ENCODE measurements around the gene VEGFD.

VEGFD gene, protein sequence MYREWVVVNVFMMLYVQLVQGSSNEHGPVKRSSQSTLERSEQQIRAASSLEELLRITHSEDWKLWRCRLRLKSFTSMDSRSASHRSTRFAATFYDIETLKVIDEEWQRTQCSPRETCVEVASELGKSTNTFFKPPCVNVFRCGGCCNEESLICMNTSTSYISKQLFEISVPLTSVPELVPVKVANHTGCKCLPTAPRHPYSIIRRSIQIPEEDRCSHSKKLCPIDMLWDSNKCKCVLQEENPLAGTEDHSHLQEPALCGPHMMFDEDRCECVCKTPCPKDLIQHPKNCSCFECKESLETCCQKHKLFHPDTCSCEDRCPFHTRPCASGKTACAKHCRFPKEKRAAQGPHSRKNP

DNA sequence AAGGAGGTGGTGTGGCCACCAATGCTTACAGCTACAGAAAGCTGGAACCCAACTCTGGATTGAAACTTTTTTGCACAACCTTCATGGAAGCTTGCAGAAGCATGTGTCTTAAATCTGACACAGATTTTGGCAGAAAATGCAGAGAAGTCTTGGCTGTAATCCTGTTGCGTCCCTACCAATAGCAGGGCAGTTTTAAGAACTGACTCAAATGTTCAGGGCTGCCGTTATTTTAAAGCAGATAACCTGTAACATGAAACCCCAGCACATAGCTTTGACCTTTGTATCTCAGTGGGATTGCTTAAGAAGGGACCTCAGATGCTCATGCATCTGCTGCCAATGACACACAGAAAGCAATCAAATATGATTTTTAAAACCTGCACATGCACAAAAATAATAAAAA lies at the start of gene VEGFD:
Gene VEGFD, minus strand, starts transcription at position 110 of the 400 bp plus-strand sequence. CDS start 467 bp downstream, outside the sequence.
- no peak for DNase-seq

DNA sequence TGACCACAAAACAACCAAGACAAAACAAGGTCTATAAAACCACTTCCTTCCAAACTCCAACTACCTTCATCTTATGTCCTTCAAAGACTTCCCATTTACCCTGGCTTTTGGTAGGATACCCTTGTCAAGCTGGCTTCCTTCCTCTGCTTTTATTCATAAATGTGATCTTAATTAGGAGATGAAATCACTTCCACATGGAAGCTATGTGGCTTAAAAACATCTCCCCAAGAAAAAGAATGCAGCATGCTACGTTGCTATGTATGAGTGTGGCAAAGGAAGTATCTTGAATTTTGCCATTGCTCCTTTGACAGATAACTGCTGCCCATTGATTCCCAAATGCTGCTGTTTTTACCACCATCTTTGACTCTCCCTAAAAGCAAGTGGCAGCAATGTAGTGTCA lies 46.4 kb upstream of the VEGFD start:
- DNase-seq = no peak

DNA sequence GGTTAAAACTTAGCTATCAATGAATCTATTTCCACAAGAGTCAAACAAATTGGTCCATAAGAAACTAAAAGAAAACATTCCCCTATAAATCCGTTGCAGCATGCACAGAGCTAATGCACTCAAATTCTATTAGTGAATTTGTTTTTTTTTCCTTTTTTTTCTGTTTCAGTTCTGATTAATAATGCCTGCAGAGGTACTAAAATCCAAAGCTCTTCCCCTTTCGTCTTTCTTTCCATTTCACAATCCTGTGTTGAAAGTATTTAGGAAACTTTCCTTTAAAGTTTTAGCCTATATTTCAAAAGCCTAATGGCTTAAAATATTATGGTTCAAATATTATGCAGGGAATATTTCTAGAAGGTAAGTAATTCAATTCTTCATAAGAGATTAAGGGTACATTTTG lies 45.9 kb upstream of the VEGFD start:
- DNase-seq = no peak

DNA sequence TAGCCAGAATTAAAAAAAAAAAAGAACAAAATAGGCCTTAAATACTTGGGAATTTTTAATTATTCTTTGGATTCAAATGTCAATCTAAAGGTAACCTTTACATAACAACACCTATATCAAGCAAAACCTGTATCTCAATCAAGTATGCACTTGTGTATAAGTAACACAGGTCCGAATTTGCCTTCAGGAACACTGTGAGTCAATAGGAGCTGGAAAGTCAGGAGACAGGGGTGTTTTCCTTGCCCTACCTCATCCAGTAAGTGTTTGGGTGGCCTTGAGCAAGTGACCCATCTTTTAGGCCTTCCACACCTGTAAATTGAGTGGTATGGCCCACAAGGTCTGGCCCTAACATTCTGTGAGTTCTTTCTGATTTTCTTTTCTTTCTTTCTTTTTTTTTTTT lies 40.8 kb upstream of the VEGFD start:
- no peak for DNase-seq

DNA sequence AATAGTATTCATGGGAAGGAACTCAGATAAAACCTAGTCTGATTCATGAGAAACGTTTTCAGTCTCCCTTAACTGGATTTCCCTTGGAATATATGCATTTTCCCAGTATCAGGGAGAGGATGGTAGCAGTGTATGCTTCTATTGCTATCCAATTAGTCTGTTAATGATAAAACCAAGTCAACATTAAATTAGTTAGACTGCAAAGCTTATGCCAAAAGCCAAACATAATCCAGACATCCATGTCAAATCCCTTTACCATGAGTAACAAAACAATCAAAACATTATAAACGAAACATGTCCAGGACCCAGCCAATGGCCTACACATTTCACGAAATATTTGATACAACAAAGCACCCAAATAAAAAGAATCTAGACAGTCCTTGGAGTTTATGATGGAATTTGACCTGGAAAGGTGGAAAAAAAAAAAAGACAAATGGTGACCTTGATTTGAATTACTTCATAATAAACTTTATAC lies 34.5 kb upstream of the VEGFD start:
- no peak for DNase-seq

DNA sequence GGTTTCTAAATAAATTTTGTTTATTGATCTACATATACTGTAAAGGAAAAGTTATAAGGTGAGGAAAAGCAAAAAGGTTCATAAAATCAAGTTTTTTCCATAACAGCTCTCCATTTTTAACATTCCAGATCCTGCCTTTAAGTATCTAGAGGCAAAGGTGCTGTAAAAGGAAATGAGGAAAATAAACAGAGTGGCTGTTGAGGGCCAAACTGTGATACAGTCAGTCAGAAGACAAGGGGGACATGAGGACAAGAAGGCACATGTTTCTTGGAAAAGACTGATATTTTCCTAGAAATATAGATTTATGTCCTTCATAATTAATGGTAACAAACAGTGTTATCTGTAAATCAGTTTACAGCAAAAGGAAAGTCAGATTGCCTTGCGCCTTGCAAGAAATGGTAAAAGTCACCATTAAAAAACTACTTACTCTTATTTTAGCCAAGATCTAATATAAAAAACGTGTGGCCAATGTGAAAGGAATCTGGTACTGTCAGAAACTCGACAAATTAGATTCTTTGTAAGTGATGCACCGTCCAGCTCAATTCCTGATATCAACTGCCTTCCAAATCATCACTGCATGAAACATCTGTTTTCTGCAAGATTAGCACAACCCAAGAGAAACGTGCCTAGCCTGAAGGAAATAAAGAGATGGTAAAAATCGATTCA lies 34.0 kb upstream of the VEGFD start:
- DNase-seq = no peak

DNA sequence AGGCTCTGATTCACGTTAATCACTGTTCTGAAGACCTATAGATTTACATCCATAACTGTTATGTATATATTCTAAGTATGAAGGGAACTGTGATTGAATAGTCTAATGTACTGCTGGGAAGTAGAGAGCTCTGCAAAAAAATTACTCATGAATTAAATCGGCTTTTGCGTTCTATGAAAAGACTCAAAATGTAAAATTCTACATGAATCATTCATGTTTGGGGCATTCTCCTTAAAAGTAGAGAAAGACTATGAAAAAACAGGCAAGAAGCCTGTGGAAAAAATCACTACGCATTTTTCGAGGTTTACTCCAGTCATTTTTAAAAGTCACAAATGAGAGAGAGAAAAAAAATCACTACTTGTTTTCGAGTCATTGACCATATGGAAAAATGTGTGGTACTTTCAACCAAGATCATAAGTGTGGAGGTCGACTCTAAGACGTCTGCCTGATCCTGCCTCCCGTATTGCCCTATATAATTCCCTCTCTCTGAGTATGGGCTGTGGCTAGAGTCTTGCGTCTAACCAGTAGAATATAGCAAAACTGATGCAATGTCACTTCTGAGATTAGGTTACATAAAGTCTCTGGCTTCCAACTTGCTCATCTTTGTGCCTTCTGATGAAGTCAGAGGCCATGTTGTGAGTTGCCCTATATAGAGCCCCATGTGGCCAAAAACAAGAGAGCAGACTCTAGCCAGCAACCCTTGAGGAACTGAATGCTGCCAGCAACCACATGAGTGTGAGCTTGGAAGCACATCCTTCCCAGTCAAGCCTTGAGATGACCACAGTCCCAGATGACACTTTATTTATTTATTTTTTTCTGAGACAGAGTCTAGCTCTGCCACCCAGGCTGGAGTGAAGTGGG lies 32.1 kb upstream of the VEGFD start:
- DNase-seq = no peak

DNA sequence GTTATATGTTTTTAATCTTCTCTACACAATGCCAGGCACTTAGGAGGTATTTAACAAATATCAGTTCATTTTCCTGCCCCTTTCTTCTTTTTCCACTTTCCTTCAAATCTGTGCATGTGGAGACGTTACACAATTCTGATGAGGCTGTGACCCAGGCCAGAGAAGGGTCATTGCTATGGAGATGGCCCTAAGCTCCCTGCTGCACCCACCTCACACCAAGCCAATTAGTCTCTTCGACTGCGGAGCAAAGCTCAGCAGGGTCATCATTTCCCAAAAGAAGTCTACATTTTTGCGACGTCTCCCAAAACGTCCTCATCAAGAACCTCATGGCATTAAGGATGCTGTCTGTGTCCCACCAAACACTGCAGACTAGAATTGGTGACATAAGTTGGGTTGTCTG lies 28.9 kb upstream of the VEGFD start:
- no peak for DNase-seq

DNA sequence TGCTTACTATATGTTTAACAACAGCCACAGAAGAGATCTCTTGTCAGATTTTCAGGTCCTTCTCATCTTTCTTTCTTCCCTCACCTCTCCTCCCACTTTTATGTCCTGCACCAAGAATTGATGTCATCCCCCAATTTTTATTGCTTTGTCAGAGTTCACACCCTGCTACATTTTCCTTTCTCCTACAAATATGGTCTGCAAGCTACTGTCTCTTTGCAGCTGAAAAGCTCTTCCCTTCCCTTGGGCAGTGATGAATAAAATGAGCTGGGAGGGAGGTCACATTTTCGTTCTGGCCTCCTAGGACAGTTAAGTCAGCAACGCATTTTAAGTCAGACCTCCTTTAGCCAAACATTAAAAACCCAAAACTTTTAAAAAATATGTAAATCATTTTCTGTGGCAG lies 26.7 kb upstream of the VEGFD start:
- DNase-seq = no peak

DNA sequence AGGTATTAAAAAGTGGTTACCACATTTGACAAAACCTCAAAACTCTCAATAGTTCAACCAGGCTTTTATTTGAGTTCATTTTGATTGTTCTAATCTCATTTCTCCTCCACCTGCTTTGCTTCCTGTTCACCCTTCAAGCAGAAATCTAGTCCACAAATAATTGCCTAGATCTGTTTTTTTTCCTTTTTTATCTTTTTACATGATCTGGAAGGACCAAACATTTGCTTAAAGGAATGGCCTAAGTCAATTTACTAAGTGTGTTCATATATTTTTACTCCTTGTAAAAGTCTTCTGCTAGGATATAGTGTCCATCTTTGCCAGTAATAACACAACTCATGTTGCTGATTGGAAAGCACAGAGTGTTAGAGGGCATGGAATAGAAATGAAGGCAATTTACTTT lies 26.2 kb upstream of the VEGFD start:
- no peak for DNase-seq

DNA sequence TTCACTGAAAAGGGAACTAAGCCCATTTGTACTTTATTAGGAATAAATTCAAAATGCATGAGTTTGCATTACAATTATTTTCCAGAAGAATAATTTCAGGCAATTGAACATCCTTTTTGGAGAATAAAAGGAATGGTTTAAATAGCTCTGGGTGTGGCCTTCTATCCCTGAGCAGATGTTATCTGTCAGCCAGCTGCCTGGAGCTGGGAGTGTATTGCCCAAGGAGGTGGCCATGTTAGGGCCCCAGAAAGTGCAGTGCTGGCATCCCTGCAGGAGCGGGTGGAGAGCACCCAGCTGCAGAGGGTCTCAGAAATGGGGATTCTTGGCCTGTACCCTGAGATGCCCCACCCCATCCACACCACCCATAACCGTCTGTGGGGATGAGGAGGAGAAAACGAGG lies 21.6 kb upstream of the VEGFD start:
- DNase-seq = no peak

DNA sequence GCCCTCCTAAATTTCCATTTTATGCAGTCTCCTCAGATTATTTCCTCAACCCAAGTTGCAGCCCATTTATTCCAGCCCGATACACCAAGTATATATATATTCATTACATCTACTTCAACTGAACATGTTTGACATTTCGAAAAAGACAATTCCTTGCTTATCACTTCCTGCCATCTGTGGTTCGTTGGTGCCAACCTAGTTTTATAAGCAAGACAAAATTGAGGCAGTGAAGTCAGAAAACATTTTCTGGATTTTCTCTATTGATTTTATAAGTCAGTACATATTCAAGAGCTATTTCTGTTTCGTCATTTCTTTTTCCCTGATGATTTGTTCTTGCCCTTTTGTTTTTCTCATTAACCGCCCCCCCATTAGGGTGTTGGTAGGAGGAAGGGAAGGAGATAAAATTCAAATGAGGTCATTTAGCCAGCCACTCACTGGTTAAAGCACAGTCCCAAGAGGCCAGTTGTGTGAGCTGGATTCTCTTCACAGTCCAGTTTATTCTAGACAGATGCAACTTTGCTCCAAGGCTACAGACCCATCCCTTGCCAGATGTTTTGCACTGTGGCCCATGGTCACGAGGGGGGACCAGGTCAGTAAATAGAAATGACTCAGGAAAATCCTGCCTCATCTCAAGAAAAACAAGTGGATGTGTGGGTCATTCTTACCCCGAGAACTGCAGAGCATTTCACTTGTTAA lies 20.3 kb upstream of the VEGFD start:
- no peak for DNase-seq

DNA sequence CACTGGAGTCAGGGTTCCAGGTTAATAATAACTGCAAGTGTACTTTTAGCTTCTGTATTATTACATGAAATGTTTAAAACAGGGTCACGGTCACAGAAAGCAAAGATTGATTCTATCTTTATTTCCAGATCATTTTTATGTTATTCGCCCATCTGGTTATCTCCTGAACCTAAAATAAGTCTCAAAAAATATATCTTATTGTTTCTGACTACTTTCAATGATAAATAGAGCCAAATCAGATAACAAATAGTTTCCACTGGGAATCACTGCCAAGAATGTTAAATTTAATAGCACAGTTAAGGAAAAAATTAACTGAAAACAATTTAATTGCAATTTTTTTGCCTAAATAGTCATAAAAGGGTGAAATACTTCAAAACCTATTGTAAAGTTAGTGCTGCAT lies 17.2 kb upstream of the VEGFD start:
- DNase-seq = no peak

DNA sequence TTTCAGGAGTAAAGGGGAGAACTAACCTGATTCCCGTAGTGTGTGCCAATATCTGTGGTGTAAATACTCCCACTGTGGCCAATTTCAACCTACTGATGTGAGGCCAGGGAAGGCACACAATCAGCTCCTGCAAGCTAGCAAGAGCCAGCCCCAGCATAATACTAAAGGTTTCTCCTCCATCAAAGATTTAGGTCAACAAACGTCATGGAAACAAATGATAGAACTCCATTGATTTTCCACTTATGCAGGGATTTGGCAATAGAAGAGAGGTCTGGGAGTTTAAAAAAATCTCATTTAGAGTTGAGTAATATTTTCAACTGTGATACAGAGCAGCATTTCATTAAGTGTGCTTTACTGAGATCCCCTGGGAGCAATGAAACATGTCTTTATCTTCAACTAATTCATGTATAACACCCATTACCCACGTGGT lies 15.8 kb upstream of the VEGFD start:
- no peak for DNase-seq

DNA sequence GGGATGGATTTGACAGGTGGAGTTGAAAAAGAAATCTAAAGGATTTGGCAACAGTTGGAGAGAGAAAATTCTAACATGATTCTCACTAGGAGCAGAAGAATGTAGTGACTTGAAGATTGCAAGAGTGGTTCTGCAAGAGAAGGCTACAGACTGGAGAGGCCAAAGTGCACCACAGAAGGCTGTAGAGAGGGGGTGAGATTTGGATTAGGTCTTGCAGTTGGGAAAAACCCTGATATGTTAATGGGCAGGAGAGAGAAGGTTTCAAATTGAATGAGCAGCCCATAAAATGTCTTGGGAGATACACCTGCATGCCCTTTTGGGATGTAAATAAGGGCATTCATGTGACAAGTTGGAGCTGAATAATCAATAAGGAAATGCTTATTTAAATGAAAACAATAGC lies 14.7 kb upstream of the VEGFD start:
- DNase-seq = no peak

DNA sequence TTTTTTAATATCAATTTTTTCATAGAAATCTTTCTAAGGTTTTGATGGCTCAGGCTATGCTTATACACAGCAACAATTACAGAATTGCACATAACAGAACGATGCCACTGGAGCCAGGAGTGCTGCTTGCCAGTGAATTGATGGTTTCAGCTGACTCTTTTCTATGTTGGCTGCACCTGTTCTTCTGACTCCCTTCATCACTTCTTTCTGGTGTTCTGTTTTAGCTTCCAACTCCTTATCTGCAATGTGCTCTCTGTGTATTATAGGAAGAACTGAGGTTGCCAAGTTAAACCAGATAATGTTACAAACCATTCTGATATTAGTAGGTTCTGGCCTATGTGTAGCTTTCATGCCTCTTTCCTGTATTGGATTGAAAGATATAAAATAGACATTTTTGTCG lies 11.6 kb upstream of the VEGFD start:
- DNase-seq = no peak

DNA sequence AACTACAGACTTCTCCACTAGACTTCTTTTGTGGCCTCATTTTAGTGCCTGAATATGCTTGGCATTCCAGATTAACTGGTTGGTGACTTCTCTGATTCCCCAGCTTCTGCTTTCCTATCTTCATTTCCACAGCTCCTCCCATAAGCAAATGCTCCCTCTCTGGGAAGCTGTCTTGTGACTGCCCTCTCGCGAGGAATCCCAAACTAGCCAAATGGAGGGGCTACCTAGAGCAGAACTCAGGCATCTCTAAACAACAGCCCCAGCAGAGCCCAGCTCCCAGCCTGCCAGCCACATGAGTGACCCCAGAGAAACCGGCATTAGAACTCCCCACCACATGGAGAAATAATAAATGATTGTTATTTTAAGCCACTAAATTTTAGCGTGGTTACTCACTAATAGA lies 7.6 kb upstream of the VEGFD start:
- DNase-seq = no peak

DNA sequence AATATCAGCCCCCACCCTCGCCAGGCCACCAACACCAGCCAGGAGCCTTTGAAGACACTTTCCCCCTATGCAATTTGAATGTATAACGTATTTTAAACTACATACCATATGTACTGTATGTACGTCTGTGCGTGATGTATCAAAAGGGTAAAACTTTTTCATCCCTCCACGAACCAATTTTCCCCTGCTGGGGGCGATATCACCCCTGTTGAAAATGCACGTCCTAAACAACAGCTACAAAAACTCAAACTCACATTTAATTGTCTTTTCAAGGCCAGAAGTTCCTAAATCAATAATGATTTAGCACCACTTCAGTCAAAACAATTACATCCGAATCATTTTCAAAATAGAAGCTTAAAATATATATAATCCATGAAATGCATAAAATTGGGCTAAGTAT lies 1.4 kb downstream of the VEGFD start:
- DNase-seq = no peak

DNA sequence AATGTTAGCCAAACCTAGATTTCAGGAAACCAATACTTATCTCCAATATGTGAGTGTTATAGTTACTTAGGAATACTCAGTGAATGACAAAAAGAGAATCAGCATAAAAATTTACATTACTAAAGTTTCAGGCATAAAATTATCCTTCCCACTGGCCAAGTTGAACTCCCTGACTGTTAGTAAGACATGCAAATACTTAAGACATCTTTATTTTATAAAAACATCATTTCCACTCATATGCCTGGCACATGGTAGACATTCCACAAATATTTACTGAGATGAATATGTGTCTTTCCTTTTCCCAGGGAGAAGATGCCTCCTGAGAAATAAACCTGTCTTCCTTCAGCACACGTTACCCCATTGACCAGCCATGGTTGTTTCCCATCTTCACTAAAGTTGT lies 7.3 kb downstream of the VEGFD start:
- no peak for DNase-seq

DNA sequence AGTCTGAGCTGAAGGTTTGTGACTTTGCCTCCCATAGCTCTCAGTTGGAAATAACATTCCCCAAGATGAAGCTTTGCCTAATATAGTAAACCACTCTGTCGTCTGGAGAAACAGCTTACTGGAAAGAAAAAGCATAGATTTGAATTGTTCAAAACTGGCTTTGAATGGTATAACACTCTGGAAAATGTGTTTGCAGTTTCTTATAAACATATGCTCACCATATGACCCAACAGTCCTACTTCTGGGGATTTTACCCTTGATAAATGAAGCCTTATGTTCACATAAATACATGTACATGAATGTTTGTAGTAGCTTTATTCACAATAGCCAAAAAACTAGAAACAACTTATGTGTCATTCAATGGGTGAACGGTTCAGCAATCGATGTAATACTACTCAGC lies 10.2 kb downstream of the VEGFD start:
- no peak for DNase-seq

DNA sequence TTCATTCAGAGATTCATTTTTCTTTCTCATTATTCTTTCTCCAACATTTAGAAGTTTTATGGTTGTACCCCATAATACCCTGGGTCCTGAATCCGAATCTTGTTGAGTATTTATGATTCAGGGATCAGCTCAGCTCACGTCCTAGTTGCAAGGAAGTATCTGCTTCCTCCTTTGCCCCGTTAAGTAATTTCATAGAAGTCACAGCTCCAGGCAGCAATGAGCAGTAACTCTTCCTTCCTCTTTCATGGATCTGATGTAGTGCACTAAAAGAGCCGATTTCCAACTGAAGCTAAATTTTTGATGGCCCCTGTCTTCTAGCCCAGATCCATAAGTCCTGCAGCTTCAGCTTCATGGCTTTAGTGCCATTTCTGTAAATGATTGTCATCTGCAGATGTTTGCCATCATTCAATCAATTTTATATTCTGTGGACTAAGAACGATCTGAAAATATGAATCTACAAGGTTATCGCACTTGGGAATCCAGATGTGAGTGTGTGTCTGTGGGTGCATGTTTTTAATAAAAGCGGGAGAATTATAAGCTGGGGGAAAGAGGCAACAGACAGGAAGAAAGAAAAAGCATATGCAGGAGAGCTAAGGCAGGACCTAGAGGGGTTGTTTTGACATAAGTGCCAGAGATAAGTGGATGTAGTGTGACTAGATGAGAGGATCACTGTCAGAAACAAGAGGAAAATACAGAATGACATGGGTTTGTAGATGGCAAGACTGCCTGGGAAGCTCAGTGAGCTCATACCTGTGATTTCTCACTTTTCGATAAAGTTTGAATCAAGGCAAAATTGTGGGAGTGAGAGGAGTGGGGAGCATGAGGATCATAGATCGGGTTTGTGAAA lies 17.5 kb downstream of the VEGFD start:
- DNase-seq = no peak

DNA sequence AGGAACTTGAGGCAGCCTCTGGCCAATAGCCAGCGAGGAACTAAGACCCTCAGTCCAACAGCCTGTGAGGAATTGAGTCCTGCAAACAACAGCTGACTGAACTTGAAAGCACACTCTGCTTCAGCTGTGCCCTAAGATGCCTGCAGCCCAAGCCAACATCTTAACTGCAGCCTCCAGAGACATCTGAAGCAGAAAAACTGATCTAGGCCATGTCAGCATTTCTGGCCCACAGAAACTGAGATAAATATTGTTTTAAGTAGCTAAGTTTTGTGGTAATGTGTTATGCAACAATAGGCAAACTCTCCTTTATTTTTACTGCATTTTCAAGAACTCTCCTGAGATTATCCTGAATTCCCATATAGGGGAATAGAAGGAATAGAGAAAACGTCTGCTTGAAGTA lies 24.5 kb downstream of the VEGFD start:
- DNase-seq = no peak
